Omental fat pad (tissue), 4 donors: ENCODE data around the gene GLTPD2. TPM values are rescaled to one million over a fixed set of nuclear protein-coding genes. Genes with fewer than 3 reads are reported as not detected.

Source experiments
- ATAC-seq: fragments of 150-250 bp; one replicate; pipeline ENCODE4 v1.9.1; 2016; ENCODE audit warnings: mild to moderate bottlenecking, moderate library complexity; ENCODE audit not compliant: low FRiP score
- DNase-seq: peaks from one replicate; pipeline ENCODE4 v3.0.0-alpha.2; 2019; ENCODE audit warnings: low spot score
- CTCF ChIP-seq, 3 donors: fragments of 450-650 bp; IDR thresholded peaks; one replicate each; pipeline ENCODE4 v1.5.1; 2016 to 2017; ENCODE audit warnings: antibody characterized with exemption in 3 of 3, mild to moderate bottlenecking in 3 of 3, moderate library complexity in 2 of 3
- total RNA-seq, 4 donors: library from RNA; depleted of rRNA; stranded (reverse); fragments of >200 nt; gene quantifications; one replicate each; pipeline ENCODE4 v1.1.0, GENCODE V29; 2016

The GLTPD2 gene
- total RNA-seq, 4 donors from 2014 or later: not detected

GRCh38 chr17:4742629-4743028 is 46.1 kb upstream of the GLTPD2 start:
- no peak for ATAC-seq
- DNase-seq: no peak
- TF ChIP-seq CTCF (IDR thresholded peaks at IDR 0.05): no peak

GRCh38 chr17:4743216-4743615 is 45.5 kb upstream of the GLTPD2 start:
- ATAC-seq (no peak), DNase-seq (no peak)
- no peak for TF ChIP-seq CTCF (IDR thresholded peaks at IDR 0.05)

GRCh38 chr17:4743898-4744297 is 44.9 kb upstream of the GLTPD2 start:
- TF ChIP-seq CTCF (IDR thresholded peaks at IDR 0.05): no peak
- DNase-seq (no peak), ATAC-seq (no peak)

- no peak for DNase-seq
- no peak for TF ChIP-seq CTCF (IDR thresholded peaks at IDR 0.05)
- ATAC-seq: no peak
Measured at GRCh38 chr17:4744999-4745969, 43.5 kb upstream of the GLTPD2 start.

GRCh38 chr17:4747847-4748246 is 40.9 kb upstream of the GLTPD2 start:
- no peak for DNase-seq
- ATAC-seq: no peak
- TF ChIP-seq CTCF (IDR thresholded peaks at IDR 0.05): no peak

GRCh38 chr17:4748686-4749085 is 40.1 kb upstream of the GLTPD2 start:
- no peak for TF ChIP-seq CTCF (IDR thresholded peaks at IDR 0.05)
- DNase-seq (no peak), ATAC-seq (no peak)

GRCh38 chr17:4750606-4751005 is 38.2 kb upstream of the GLTPD2 start:
- DNase-seq (no peak), ATAC-seq (no peak)
- TF ChIP-seq CTCF (IDR thresholded peaks at IDR 0.05): no peak
